HG02610 (cell line): ENCODE data around the gene ZDHHC20.

Experiments
- ATAC-seq: cut with Tn5 transposase; IDR thresholded peaks from one replicate; pipeline ENCODE4 v1.9.1; 2021; ENCODE audit warnings: mild to moderate bottlenecking, moderate library complexity; ENCODE audit not compliant: unreplicated experiment

The ZDHHC20 gene

GRCh38 chr13:21458813-21459701 lies at the start of gene ZDHHC20:
Gene ZDHHC20 (minus strand): TSS chr13:21459303. CDS start chr13:21459171, 132 bp downstream.
- peak; percentile 89 for ATAC-seq

- ATAC-seq = no peak
Observed at GRCh38 chr13:21504379-21504778, 45.3 kb upstream of the ZDHHC20 start.

GRCh38 chr13:21501686-21502085 lies 42.6 kb upstream of the ZDHHC20 start:
- no peak for ATAC-seq

GRCh38 chr13:21486322-21486721 lies 27.2 kb upstream of the ZDHHC20 start:
- ATAC-seq = no peak

- ATAC-seq = no peak
Observed at GRCh38 chr13:21483748-21484147, 24.6 kb upstream of the ZDHHC20 start.

GRCh38 chr13:21481359-21481758 lies 22.3 kb upstream of the ZDHHC20 start:
- ATAC-seq = no peak

- no peak for ATAC-seq
Observed at GRCh38 chr13:21478881-21479808, 20.0 kb upstream of the ZDHHC20 start.

GRCh38 chr13:21476893-21477472 lies 17.9 kb upstream of the ZDHHC20 start:
- ATAC-seq = peak; percentile 80

- no peak for ATAC-seq
Observed at GRCh38 chr13:21475115-21475514, 16.0 kb upstream of the ZDHHC20 start.

- no peak for ATAC-seq
Observed at GRCh38 chr13:21470785-21471184, 11.7 kb upstream of the ZDHHC20 start.

- ATAC-seq = no peak
Observed at GRCh38 chr13:21466527-21466926, 7.4 kb upstream of the ZDHHC20 start.

GRCh38 chr13:21465710-21466160 lies 6.6 kb upstream of the ZDHHC20 start:
- ATAC-seq = no peak

- ATAC-seq = no peak
Observed at GRCh38 chr13:21463424-21463823, 4.3 kb upstream of the ZDHHC20 start.

- no peak for ATAC-seq
Observed at GRCh38 chr13:21461131-21461530, 2.0 kb upstream of the ZDHHC20 start.

- ATAC-seq = peak; percentile 31
Observed at GRCh38 chr13:21458451-21458812, 671 bp downstream of the ZDHHC20 start.

- ATAC-seq = no peak
Observed at GRCh38 chr13:21453387-21454081, 5.6 kb downstream of the ZDHHC20 start.

GRCh38 chr13:21450936-21451335 lies 8.2 kb downstream of the ZDHHC20 start:
- ATAC-seq = no peak

GRCh38 chr13:21446656-21447055 lies 12.4 kb downstream of the ZDHHC20 start:
- ATAC-seq = no peak

GRCh38 chr13:21445759-21446158 lies 13.3 kb downstream of the ZDHHC20 start:
- no peak for ATAC-seq

GRCh38 chr13:21443171-21443570 lies 15.9 kb downstream of the ZDHHC20 start:
- no peak for ATAC-seq

GRCh38 chr13:21436582-21436981 lies 22.5 kb downstream of the ZDHHC20 start:
- ATAC-seq = no peak
